GM18517 (cell line): ENCODE data around the gene CD72.
"Not testable (repeated sequence)": the region's sequence is repeated elsewhere in the genome, so short reads cannot be mapped to it uniquely, and the experiment has no call there.

Source experiments
- ATAC-seq: cut with Tn5 transposase; IDR thresholded peaks from one replicate; pipeline ENCODE4 v1.9.1; 2021; ENCODE audit warnings: mild to moderate bottlenecking, moderate library complexity; ENCODE audit not compliant: unreplicated experiment

Gene CD72

DNA sequence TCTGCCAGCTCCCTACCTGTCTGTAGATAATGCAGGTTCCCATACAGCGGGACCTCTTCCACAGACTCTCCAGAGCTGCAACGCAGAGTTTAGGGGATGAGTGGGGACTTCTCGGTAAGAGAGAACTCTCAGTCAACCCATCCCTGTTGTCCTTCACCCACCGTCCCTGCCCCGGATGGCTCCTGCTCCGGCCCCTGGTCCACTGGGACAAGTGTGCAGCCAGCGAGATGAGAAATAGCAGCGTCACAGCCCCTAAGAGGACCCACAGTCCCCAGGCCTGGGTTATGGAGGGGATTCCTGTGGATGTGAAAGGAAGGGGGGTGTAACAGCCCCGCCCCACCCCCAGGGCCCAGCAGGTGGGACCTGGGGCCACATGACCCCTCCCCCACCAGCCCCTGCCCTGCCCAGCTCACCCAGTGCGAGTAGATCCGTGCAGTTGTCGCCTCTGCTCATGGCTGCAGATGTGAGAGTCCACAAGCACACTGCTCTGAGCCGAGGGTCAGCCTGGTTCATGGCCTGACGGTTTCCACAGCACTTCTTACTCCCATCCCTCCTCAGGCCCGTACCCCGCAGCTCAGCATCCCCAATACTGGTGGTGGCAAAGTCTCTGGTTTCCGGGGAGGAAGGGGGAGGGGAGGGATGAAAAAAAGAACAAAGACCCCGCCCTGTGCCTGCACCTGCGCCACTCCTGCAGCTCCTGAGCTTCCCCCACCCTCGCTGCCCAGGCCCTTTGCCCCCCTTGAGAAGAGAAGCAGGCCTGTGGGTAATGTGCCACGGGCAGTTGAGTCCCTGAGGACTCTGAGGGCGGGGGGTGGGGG lies 32.3 kb upstream of the CD72 start, which contains the start of gene SIT1:
Gene SIT1, minus strand, starts transcription at position 591 of the 818 bp plus-strand sequence. Its CDS starts 78 bp downstream, at position 513.
- no peak for ATAC-seq

DNA sequence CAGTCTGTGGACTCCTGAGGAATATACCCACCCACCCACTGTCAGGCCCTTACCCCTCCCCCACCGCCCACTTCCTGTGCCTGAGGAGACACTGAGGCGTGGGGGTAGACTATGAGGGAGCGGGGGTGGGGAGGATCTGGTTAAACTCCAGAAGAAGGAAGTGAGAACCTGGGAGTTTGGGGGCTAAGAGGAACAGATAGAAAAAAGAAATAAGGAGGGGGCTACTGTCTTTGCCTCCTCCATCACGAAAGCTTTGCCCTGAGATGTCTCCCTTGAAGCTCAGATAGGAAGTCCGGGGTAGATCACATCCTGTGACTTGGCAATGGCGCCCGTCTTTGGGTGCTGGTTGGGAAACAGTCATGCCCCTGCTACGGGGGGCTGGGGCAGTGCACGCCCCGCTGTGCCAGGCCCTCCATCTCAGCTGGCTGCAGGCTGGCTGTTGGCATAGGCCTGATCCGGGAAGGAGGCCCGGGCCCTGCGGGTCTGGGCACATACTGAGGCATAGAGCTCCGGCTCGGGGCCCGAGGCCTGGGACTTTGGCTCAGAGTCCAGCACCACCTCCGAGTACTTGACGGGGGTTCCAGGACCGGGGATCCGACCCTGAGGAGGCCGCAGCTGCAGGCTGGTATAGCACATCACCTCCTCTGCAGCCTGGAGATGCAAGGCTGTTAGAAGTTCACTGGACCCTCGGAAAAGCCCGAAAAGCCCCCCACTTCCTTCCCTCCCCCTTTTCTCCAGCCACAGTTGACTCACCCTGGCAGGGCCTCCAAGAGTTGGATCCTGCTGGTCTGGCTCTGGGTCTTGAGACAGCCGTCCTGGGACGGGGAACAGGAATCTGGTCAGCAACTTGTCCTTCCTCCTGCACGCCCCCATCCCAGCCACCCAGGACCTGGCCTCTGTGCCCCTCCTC lies 31.5 kb upstream of the CD72 start:
- ATAC-seq: no peak

DNA sequence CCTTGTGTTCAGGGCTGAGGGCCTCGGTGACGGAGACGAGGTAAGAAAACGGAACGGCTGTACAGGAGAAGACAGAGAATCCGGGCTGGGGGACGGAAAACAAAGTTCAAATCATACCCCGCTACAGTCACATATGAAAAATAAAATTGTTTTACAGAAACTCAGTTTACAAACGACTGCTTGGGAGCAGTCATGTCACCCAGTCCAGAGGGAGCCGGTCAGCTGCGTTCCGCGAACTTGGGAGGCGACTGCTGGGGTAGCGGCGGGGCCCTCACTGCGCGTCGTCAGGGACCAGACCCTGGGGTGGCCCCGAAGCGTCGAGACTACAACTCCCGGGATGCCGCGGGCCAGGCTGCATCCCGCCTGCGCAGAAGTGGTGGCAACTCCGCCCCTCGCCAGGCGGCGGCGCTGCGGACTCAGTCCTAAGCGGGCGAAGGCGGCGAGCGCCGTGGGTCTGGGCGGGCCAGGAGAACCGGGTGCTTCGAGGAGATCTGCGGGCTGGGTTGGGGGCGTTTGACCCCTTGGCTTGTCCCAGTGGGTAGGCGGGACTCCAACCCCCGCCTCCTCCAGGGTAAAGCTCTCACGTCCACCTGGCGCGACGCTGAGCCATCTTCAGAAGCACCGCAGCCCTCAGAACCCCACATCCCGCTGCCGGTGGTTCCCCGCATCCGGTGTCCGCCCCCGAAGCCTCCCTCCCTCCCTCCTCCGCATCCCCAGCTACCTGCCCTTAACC lies 28.5 kb upstream of the CD72 start:
- ATAC-seq: peak; percentile 85

DNA sequence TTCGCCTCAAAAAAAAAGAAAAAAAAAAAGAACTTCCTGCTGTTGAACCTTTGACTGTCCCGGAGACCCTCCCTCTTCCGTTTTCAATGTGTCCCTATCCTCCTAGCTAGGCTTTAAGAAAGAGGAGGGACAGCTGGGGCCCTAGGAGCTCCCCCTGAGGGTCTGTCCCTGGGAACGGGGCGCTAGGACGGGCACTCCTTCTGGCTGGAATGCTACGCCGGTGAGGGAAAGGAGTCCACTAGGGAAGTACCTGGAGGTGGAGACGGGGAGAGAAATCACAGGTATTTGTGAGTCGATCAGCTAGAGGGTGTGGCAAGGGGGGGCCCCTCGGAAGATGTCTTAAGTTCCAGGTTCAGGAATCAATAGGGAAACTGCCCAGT lies 27.9 kb upstream of the CD72 start:
- no peak for ATAC-seq

DNA sequence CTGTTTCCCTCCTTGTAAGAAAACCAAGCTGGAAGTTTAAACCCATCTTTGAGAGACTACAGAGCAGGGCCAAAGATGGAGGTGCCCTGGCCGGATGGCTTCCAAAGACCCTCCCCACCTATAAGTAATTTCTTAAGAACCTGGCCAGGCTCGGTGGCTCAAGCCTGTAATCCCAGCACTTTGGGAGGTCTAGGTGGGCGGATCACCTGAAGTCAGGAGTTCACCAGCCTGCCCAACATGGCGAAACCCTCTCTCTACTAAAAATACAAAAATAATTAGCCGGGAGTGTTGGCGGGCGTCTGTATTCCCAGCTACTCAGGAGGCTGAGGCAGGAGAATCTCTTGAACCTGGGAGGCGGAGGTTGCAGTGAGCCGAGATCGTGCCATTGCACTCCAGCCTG lies 27.5 kb upstream of the CD72 start:
- not testable (repeated sequence) for ATAC-seq

DNA sequence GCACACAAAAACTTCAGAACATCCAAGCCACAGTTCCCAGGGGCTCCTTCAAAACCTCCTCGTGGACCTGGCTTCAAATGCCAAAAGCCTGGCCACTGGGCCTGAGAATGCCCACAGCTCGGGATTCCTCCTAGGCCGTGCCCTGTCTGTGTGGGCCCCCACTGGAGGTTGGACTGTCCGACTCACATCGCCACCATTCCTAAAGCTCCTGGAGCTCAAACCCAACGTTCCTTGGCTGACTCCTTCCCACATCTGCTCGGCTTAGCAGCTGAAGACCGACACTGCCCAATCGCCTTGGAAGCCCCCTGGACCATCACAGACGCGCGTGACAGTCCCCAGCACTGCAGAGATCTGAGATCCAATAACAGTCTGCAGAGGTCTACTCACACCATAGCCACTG lies 24.8 kb upstream of the CD72 start:
- no peak for ATAC-seq

DNA sequence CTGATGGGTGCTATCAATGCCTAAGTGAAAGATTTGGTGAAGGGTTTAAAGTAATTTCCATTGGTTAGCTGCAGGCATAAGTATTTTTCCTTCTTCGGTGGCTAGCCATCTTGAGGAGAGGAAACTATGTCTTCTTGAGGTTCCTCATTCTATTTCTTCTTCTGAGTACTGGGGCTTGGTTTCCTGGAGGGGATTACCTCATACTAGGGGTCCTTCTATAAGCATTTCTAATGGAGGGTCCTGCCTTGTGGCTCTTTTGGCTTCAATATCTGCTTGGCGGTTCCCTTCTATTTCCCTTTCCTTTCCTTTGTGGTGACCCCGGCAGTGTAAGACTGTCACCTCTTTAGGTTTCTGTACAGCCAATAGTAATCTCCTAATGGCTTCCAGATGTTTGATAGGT lies 23.3 kb upstream of the CD72 start:
- not testable (repeated sequence) for ATAC-seq

DNA sequence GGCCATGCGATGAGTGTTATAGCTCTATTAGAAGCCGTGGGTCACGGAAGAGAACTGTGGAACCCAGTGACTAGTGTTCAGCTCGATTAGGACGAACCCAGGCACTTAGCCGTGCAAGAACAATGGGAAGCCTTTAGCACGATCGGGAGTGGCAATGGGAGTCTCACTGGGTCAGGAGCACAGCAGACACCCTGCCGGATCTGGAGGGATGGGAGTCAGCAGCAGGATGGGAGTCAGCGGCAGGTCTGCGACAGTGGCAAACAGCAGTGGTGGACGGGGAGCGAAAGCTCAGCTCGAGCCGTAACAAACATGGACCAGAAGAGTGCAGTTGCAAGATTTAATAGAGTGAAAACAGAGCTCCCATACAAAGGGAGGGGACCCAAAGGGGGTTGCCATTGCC lies 22.2 kb upstream of the CD72 start:
- not testable (repeated sequence) for ATAC-seq

DNA sequence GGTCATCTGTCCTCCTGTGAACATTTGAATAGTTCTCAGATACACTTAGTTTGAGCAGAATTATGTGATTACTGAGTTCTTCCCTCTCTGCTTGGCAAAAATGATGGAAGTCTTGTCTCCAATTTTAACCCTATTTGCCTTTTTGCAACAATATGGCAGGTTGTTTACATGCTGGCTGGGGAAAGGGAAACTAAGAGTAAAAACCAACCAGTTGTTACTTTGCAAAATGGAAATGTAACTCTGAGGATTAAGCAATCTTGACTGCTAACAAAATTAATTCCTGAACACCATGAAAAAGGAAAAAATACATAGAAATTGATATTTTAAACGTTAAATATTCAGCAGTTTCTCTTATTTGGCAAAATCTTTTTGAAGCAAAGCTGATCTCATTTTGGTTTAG lies 21.4 kb upstream of the CD72 start:
- ATAC-seq: no peak

DNA sequence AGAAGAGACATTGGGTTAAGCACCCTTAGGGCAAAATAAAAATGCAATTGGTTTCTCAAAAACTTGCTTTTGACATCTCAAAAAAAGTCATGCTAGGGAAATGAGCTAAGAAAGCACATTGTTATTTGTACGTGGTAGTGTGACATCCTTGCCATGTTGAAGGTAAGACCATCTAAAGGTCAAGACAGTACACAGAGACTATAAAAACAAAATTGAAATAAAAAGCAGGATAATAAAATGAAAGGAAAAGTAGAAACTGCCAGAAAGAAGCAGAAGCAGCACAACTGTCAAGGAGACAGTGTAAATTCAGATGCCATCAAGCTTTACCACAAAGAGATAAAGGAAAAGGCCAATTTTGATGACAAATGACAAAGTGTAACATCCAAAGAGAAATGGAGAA lies 21.0 kb upstream of the CD72 start:
- not testable (repeated sequence) for ATAC-seq

DNA sequence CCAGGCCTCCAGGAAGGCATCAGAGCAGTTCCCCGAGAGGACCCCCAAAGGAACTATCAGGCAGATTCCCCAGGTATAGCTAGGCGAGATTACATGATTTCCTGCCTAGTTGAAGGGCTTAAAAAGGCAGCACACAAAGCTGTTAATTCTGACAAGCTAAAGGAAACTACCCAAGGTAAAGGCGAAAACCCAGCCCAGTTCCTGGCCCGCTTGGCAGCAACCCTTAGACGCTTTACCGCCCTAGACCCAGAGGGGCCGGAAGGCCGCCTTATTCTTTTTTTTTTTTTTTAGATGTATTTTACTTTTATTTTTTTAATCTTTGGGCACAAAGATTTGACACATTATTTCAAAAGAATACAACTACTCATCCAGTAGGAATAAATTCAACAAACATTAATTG lies 20.5 kb upstream of the CD72 start:
- ATAC-seq: not testable (repeated sequence)

DNA sequence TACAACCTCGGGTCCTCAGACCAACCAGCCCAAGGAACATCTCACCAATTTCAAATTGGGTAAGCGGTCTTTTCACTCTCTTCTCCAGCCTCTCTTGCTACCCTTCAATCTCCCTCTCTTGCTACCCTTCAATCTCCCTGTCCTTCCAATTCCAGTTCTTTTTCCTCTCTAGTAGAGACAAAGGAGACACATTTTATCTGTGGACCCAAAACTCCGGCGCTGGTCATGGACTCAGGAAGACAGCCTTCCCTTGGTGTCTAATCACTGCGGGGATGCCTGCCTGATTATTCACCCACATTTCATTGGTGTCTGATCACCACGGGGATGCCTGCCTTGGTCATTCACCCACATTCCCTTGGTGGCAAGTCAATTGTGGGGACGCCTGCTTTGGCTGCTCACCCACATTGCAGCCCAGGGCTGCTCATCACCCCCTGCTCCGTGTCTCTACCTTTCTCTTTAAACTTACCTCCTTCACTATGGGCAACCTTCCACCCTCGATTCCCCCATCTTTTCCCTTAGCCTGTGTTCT lies 19.3 kb upstream of the CD72 start:
- ATAC-seq: not testable (repeated sequence)

DNA sequence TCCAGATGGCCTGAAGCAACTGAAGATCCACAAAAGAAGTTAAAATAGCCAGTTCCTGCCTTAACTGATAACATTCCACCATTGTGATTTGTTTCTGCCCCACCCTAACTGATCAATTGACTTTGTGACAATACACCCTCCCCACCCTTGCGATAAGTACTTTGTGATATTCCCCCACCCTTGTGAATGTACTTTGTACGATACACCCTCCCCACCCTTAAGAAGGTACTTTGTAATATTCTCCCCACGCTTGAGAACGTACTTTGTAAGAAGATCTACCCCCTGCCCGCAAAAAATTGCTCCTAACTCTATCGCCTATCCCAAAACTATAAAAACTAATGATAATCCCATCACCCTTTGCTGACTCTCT lies 18.6 kb upstream of the CD72 start:
- not testable (repeated sequence) for ATAC-seq

DNA sequence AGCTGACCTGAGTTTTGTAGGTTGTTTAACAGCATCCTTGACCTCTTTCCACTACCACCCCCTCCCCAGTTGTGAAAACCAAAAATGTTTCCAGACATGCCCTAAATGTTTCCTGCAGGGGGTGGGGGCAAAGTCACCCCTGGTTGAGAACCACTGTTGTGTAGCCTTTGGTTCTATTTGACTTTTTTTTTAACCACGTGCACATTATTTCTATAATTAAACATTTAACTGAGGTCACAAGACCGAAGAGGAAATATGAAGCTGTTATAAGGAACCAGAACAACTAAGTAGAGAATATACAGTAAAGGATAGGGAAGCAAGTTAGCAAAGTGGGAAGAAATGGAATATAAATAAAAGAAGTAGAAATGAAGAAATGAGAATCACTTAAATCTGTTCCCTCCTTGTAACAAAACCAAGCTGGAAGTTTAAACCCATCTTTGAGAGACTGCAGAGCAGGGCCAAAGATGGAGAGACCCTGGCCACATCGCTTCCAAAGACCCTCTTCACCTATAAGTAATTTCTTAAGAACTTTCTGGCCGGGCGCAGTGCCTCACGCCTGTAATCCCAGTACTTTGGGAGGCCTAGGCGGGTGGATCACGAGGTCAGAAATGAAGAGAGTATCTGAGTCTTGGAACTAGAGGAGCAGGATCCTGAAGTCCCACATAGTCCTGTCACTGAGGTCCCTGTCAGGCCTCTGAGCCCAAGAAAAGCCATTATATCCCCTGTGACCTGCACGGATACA lies 18.1 kb upstream of the CD72 start:
- ATAC-seq: no peak

DNA sequence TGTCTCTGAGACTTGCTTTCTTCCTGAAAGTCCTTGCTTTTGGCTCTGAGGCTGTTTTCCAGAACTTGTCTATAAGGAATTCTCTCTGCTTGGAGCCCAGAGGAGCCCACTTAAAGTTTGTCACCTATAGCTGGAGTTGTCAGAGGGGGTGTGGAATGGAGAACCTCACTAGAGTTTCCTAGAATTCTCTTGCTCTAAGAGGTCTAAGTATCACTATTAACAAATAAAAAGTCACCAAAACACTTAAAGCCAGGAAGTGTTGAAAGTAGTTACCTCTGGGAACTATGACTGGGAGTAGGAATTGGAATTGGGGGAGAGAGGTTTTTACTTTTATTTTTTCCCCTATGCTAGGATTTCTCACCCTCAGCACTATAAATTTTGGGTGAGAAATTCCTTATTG lies 17.5 kb upstream of the CD72 start:
- ATAC-seq: no peak

DNA sequence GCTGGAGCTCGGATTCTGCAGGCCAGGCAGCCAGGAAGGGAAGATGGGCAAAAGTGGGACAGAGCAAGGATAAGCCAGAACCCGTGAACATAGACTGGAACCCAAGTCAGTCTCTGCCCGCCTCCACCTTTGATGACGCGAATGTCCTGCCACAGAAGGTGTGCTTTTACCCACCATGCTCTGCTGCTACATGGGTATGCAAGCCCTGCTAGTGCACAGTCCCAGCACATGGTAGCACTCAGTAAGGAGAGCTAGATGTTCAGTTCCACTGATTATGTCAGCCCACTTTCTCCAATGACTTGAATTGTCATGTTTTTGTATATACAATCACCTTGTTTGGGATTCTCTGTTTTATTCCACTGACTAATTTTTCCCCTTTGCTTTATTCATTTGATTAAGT lies 11.4 kb upstream of the CD72 start:
- ATAC-seq: no peak

DNA sequence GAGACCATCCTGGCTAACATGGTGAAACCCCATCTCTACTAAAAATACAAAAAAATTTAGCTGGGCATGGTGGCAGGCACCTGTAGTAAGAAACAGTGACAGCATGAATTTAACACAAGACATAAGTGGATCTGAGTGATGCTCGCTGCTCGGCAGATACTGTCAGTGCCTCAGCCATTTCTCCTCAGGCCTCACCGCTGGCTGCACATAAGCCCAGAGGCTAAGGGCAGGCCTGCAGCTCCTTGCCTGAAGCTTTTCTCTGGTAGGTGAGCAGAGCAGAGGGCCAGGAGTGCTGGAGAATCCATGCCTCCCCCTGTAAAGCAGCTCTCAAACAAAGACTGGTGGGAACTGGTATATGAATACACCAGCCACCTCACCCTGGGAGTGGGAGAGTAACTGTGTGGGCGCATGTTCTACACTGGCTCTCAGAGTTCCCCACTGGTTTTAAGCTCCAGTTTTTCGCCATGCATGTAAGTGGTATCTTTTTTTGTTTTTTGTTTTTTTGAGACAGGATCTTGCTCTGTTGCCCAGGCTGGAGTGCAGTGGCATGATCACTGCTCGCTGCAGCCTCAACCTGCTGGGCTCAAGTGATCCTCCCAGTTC lies 10.3 kb upstream of the CD72 start:
- no peak for ATAC-seq

DNA sequence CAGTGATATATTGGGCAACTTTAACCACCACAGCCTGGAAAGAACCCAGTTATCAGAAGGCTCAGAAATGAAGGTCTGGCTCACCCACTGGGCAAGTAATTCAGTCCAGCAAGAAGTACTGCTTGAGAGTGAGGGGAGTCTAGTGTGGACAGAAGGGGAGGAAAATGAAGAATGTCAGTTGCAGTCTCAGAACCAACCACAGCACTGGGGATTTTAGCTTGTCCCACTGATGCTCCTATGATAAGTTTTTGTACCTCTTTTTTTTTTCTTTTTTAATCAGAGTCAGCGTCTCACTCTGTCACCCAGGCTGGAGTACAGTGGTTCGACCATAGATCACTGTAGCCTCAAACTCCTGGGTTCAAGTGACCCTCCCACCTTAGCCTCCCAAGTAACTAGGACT lies 9.4 kb upstream of the CD72 start:
- ATAC-seq: no peak

DNA sequence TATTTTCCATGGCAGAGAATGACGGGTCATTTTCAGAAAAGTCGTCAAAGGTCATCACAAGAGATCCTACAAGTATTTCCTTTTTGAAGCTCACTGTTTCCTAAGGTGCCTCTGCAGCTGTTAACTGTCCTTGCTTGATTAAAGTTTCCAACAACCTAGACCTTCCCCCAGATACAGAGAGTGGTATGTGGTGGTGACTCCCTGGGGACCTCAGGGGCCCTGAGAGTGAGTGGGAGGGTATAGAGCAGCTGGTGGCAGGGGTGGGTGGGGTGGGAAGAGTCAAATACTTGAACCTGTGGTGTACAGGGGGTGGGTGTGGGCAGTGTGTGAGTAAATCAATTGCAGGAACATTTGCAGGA lies 1.6 kb upstream of the CD72 start:
- ATAC-seq: peak; percentile 62
